ENCODE data around the gene FBXL17. TPM values are rescaled to one million over a fixed set of nuclear protein-coding genes. Genes with fewer than 3 reads are reported as not detected.

The FBXL17 gene
- total and polyA plus RNA-seq, 2 of the 13 experiments (the other 11 are each of a cell fraction or from before 2014, with no cell fraction given) = 3.0 to 7.9 TPM

- TF ChIP-seq FUBP1 (CRISPR knock-in tag; IDR thresholded peaks at IDR 0.05; ENCODE audit: borderline replicate concordance) (no peak), CHD4 (IDR thresholded peaks at IDR 0.05; ENCODE audit: borderline replicate concordance, low read length) (no peak), EP300 (IDR thresholded peaks at IDR 0.05; ENCODE audit: low read depth in 2 of 2, low read length in 2 of 2) (no peak), EP300 (CRISPR knock-in tag; IDR thresholded peaks at IDR 0.05; ENCODE audit: borderline replicate concordance) (no peak), NBN (conservative IDR thresholded peaks at IDR 0.05) (no peak), CENPBD1 (CRISPR knock-in tag; IDR thresholded peaks at IDR 0.05; ENCODE audit: borderline replicate concordance, low read depth) (no peak), SUZ12 (IDR thresholded peaks at IDR 0.05; ENCODE audit: low read depth, low read length) (no peak), PHF8 (CRISPR knock-in tag; IDR thresholded peaks at IDR 0.05) (no peak), ZNF879 (CRISPR knock-in tag; IDR thresholded peaks at IDR 0.05) (no peak), TIGD3 (CRISPR knock-in tag; IDR thresholded peaks at IDR 0.05; ENCODE audit: borderline replicate concordance) (no peak), MLLT10 (CRISPR knock-in tag; IDR thresholded peaks at IDR 0.05) (no peak), ZNF296 (CRISPR knock-in tag; conservative IDR thresholded peaks at IDR 0.05) (no peak), ZBTB8A (CRISPR knock-in tag; IDR thresholded peaks at IDR 0.05; ENCODE audit: borderline replicate concordance, low read depth) (no peak), GATA4 (IDR thresholded peaks at IDR 0.05; ENCODE audit: borderline replicate concordance, low read depth) (no peak), SAP130 (CRISPR knock-in tag; IDR thresholded peaks at IDR 0.05; ENCODE audit: low read depth) (0 out of 2 replicates have a peak, but pooled peaks have one; percentile 5), ZNF747 (CRISPR knock-in tag; IDR thresholded peaks at IDR 0.05; ENCODE audit: borderline replicate concordance) (no peak), FIP1L1 (IDR thresholded peaks at IDR 0.05; ENCODE audit: borderline replicate concordance, insufficient read depth, low read depth, low read length) (no peak), NFYC (CRISPR knock-in tag; IDR thresholded peaks at IDR 0.05) (no peak), ZNF550 (CRISPR knock-in tag; IDR thresholded peaks at IDR 0.05; ENCODE audit: borderline replicate concordance) (no peak)
- TF ChIP-seq, protein P1, sequence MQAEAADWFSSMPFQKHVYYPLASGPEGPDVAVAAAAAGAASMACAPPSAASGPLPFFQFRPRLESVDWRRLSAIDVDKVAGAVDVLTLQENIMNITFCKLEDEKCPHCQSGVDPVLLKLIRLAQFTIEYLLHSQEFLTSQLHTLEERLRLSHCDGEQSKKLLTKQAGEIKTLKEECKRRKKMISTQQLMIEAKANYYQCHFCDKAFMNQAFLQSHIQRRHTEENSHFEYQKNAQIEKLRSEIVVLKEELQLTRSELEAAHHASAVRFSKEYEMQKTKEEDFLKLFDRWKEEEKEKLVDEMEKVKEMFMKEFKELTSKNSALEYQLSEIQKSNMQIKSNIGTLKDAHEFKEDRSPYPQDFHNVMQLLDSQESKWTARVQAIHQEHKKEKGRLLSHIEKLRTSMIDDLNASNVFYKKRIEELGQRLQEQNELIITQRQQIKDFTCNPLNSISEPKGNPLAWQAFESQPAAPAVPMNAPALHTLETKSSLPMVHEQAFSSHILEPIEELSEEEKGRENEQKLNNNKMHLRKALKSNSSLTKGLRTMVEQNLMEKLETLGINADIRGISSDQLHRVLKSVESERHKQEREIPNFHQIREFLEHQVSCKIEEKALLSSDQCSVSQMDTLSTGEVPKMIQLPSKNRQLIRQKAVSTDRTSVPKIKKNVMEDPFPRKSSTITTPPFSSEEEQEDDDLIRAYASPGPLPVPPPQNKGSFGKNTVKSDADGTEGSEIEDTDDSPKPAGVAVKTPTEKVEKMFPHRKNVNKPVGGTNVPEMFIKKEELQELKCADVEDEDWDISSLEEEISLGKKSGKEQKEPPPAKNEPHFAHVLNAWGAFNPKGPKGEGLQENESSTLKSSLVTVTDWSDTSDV (CRISPR knock-in tag; IDR thresholded peaks at IDR 0.05) = no peak
- TF ChIP-seq, protein P2, sequence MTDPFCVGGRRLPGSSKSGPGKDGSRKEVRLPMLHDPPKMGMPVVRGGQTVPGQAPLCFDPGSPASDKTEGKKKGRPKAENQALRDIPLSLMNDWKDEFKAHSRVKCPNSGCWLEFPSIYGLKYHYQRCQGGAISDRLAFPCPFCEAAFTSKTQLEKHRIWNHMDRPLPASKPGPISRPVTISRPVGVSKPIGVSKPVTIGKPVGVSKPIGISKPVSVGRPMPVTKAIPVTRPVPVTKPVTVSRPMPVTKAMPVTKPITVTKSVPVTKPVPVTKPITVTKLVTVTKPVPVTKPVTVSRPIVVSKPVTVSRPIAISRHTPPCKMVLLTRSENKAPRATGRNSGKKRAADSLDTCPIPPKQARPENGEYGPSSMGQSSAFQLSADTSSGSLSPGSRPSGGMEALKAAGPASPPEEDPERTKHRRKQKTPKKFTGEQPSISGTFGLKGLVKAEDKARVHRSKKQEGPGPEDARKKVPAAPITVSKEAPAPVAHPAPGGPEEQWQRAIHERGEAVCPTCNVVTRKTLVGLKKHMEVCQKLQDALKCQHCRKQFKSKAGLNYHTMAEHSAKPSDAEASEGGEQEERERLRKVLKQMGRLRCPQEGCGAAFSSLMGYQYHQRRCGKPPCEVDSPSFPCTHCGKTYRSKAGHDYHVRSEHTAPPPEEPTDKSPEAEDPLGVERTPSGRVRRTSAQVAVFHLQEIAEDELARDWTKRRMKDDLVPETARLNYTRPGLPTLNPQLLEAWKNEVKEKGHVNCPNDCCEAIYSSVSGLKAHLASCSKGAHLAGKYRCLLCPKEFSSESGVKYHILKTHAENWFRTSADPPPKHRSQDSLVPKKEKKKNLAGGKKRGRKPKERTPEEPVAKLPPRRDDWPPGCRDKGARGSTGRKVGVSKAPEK (CRISPR knock-in tag; IDR thresholded peaks at IDR 0.05; ENCODE audit: borderline replicate concordance) = no peak
These were observed 4.6 kb upstream of the FBXL17 start (continued) for GRCh38 chr5:108386345-108387061.
